ENCODE results near the gene MYO18A. TPM values are rescaled to one million over a fixed set of nuclear protein-coding genes. Genes with fewer than 3 reads are reported as not detected.

The MYO18A gene
- total RNA-seq, 1 donor from 2014 or later, result 79.9 TPM

DNA sequence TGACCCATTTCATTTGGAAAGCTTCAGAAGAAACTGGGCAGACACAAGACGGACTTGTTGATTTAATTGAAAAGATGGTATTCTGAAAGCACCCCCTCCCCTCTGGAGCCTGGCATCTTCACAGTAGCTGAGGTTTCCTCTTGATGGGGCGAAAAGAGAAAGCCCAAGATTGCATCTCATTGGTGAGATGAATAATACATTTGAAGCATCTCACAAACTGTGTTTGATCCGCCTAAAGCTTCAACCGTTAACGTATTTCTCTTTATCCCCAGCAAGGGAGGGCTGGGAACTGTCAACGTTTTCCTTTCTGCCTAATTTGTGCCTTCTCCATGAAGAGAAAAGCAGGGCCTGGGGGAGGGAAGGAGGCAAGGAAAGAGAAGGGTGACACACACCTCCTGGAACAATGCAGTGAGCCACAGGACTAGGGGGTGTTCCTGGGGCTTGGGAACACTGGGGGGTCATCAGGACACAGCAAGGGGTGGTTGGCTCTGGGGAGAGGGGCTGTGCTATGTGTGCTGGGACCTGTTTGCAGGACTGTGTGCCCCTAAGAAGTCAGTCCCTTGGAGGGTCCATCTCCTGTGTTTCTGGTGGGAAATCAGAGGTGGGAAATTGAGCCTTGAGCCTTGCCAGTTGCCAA, 155.8 kb downstream of the MYO18A start:
- Mint-ChIP-seq H3K27me3 (ENCODE audit: unreplicated experiment) (peaks cover 4% of the 10 kb centered on the region), H3K4me1 (ENCODE audit: unreplicated experiment) (peaks cover 32% of the 10 kb centered on the region), H3K27ac (ENCODE audit: unreplicated experiment) (no peak overlapping the region), H3K9me3 (ENCODE audit: unreplicated experiment) (no peaks in the 10 kb centered on the region), H3K4me3 (ENCODE audit: unreplicated experiment) (no peak overlapping the region), H3K36me3 (ENCODE audit: low read depth, unreplicated experiment) (no peaks in the 10 kb centered on the region)
- no peak for DNase-seq (ENCODE audit: low spot score)
- no peak for TF ChIP-seq CTCF (IDR thresholded peaks at IDR 0.05; ENCODE audit: unreplicated experiment)

- Mint-ChIP-seq H3K36me3 (ENCODE audit: low read depth, unreplicated experiment) (no peaks in the 10 kb centered on the region), H3K27me3 (ENCODE audit: unreplicated experiment) (peaks cover 1% of the 10 kb centered on the region), H3K4me1 (ENCODE audit: unreplicated experiment) (peaks cover 38% of the 10 kb centered on the region), H3K9me3 (ENCODE audit: unreplicated experiment) (no peaks in the 10 kb centered on the region), H3K27ac (ENCODE audit: unreplicated experiment) (no peak overlapping the region), H3K4me3 (ENCODE audit: unreplicated experiment) (no peak overlapping the region)
- no peak for DNase-seq (ENCODE audit: low spot score)
- no peak for TF ChIP-seq CTCF (IDR thresholded peaks at IDR 0.05; ENCODE audit: unreplicated experiment)
Measured at GRCh38 chr17:29022074-29022473, 158.1 kb downstream of the MYO18A start.

DNA sequence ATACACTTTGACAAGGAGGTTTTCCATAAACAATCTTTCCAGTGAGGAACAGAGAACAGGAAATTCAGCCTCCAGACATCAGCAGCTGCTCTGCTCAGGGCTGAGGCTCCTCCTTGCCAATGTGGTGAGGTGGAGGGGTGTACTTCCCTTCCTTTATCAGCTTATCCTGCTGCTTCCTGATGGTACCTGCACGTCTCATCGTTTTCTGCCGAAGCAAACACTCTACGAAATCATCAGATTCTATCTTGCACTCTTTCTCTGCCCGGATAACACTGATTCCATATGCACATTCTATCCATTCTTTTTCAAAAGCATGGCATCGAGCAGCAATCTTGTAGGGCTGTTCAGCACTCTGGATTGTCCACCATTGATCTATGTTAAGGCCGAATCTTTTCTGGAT, 159.0 kb downstream of the MYO18A start:
- no peak for TF ChIP-seq CTCF (IDR thresholded peaks at IDR 0.05; ENCODE audit: unreplicated experiment)
- H3K4me1 Mint-ChIP-seq (ENCODE audit: unreplicated experiment), result peaks cover 42% of the 10 kb centered on the region
- H3K27ac Mint-ChIP-seq (ENCODE audit: unreplicated experiment), result peak overlapping the region; percentile 27
- H3K4me3 Mint-ChIP-seq (ENCODE audit: unreplicated experiment), result peak overlapping the region; percentile 48
- no peak for DNase-seq (ENCODE audit: low spot score)
- H3K36me3 Mint-ChIP-seq (ENCODE audit: low read depth, unreplicated experiment), result no peaks in the 10 kb centered on the region
- H3K9me3 Mint-ChIP-seq (ENCODE audit: unreplicated experiment), result no peaks in the 10 kb centered on the region
- H3K27me3 Mint-ChIP-seq (ENCODE audit: unreplicated experiment), result peaks cover 1% of the 10 kb centered on the region

Other genes with a start within 250 kb of the MYO18A start
- 56.1 TPM for gene PHF12, start 228.9 kb downstream of the MYO18A start, total RNA-seq (ENCODE audit: unreplicated experiment)
- gene SEZ6, start 174.4 kb downstream of the MYO18A start, total RNA-seq (ENCODE audit: unreplicated experiment), result 0.10 TPM
- gene PIPOX, start 137.3 kb downstream of the MYO18A start, total RNA-seq (ENCODE audit: unreplicated experiment), result 3.3 TPM
- gene CRYBA1, start 66.5 kb upstream of the MYO18A start, total RNA-seq (ENCODE audit: unreplicated experiment), result not detected
- gene NUFIP2, start 113.8 kb upstream of the MYO18A start, total RNA-seq (ENCODE audit: unreplicated experiment), result 68.1 TPM
- gene TAOK1, start 210.0 kb upstream of the MYO18A start, total RNA-seq (ENCODE audit: unreplicated experiment), result 95.5 TPM